ENCODE measurements around the gene TEX10. TPM values are rescaled to one million over a fixed set of nuclear protein-coding genes. Genes with fewer than 3 reads are reported as not detected.
"Not testable (repeated sequence)": the region's sequence is repeated elsewhere in the genome, so short reads cannot be mapped to it uniquely, and the experiment has no call there.

Gene TEX10
- polyA plus RNA-seq (2012; ENCODE audit: low read depth, missing spikeins): 18.6 TPM

- peak; percentile 75 for DNase-seq (ENCODE audit: insufficient read length, low spot score)
- TF ChIP-seq PAX5 (IDR thresholded peaks at IDR 0.05; ENCODE audit: insufficient read depth, low read length, severe bottlenecking) (peak; percentile 39), SPI1 (IDR thresholded peaks at IDR 0.05; ENCODE audit: low read depth, low read length) (no peak), TAF1 (IDR thresholded peaks at IDR 0.05; ENCODE audit: low read depth, low read length) (peak; percentile 45; the same call in 1 of the 2 replicates), POLR2AphosphoS5 (IDR thresholded peaks at IDR 0.05; ENCODE audit: low read depth, low read length) (peak; percentile 80), POLR2A (IDR thresholded peaks at IDR 0.05; ENCODE audit: low read depth, low read length) (peak; percentile 87), POU2F2 (IDR thresholded peaks at IDR 0.05; ENCODE audit: low read depth, low read length) (peak; percentile 54; the same call in 1 of the 2 replicates)
- peak; percentile 98 for FAIRE-seq
Measured at GRCh38 chr9:100352727-100353505, at the start of gene TEX10. TSS of gene TEX10 (minus strand) at chr9:100352942. CDS start at chr9:100349363, 3,579 bp downstream.

- no peak for TF ChIP-seq POU2F2 (IDR thresholded peaks at IDR 0.05; ENCODE audit: low read depth, low read length)
- FAIRE-seq (no peak), DNase-seq (ENCODE audit: insufficient read length, low spot score) (no peak)
Measured at GRCh38 chr9:100401042-100401441, 48.3 kb upstream of the TEX10 start.

- DNase-seq (ENCODE audit: insufficient read length, low spot score) (no peak), FAIRE-seq (no peak)
- TF ChIP-seq PAX5 (IDR thresholded peaks at IDR 0.05; ENCODE audit: insufficient read depth, low read length, severe bottlenecking) (no peak), TAF1 (IDR thresholded peaks at IDR 0.05; ENCODE audit: low read depth, low read length) (no peak), POU2F2 (IDR thresholded peaks at IDR 0.05; ENCODE audit: low read depth, low read length) (no peak)
Measured at GRCh38 chr9:100397529-100398266, 45.0 kb upstream of the TEX10 start.

GRCh38 chr9:100396769-100397168 is 44.0 kb upstream of the TEX10 start:
- FAIRE-seq: no peak
- DNase-seq (ENCODE audit: insufficient read length, low spot score): no peak
- TF ChIP-seq POLR2AphosphoS5 (IDR thresholded peaks at IDR 0.05; ENCODE audit: low read depth, low read length) (no peak), POU2F2 (IDR thresholded peaks at IDR 0.05; ENCODE audit: low read depth, low read length) (no peak), PAX5 (IDR thresholded peaks at IDR 0.05; ENCODE audit: insufficient read depth, low read length, severe bottlenecking) (no peak), TAF1 (IDR thresholded peaks at IDR 0.05; ENCODE audit: low read depth, low read length) (no peak), SPI1 (IDR thresholded peaks at IDR 0.05; ENCODE audit: low read depth, low read length) (no peak), POLR2A (IDR thresholded peaks at IDR 0.05; ENCODE audit: low read depth, low read length) (no peak)

GRCh38 chr9:100394816-100395215 is 42.1 kb upstream of the TEX10 start:
- no peak for DNase-seq (ENCODE audit: insufficient read length, low spot score)
- no peak for FAIRE-seq
- TF ChIP-seq POLR2AphosphoS5 (IDR thresholded peaks at IDR 0.05; ENCODE audit: low read depth, low read length): no peak
- TF ChIP-seq POLR2A (IDR thresholded peaks at IDR 0.05; ENCODE audit: low read depth, low read length): no peak
- TF ChIP-seq SPI1 (IDR thresholded peaks at IDR 0.05; ENCODE audit: low read depth, low read length): no peak
- no peak for TF ChIP-seq TAF1 (IDR thresholded peaks at IDR 0.05; ENCODE audit: low read depth, low read length)
- no peak for TF ChIP-seq POU2F2 (IDR thresholded peaks at IDR 0.05; ENCODE audit: low read depth, low read length)
- TF ChIP-seq PAX5 (IDR thresholded peaks at IDR 0.05; ENCODE audit: insufficient read depth, low read length, severe bottlenecking): no peak

GRCh38 chr9:100394032-100394695 is 41.4 kb upstream of the TEX10 start:
- DNase-seq (ENCODE audit: insufficient read length, low spot score) (no peak), FAIRE-seq (no peak)
- TF ChIP-seq POLR2A (IDR thresholded peaks at IDR 0.05; ENCODE audit: low read depth, low read length): no peak

- FAIRE-seq: not testable (repeated sequence)
Measured at GRCh38 chr9:100392989-100393388, 40.2 kb upstream of the TEX10 start.

GRCh38 chr9:100379862-100380261 is 27.1 kb upstream of the TEX10 start:
- TF ChIP-seq POLR2AphosphoS5 (IDR thresholded peaks at IDR 0.05; ENCODE audit: low read depth, low read length): no peak
- FAIRE-seq: no peak

More at GRCh38 chr9:100392989-100393388, 40.2 kb upstream of the TEX10 start:
- DNase-seq (ENCODE audit: insufficient read length, low spot score): not testable (repeated sequence)

GRCh38 chr9:100377015-100377414 is 24.3 kb upstream of the TEX10 start:
- DNase-seq (ENCODE audit: insufficient read length, low spot score) (no peak), FAIRE-seq (no peak)
- TF ChIP-seq PAX5 (IDR thresholded peaks at IDR 0.05; ENCODE audit: insufficient read depth, low read length, severe bottlenecking): no peak
- no peak for TF ChIP-seq SPI1 (IDR thresholded peaks at IDR 0.05; ENCODE audit: low read depth, low read length)
- TF ChIP-seq POU2F2 (IDR thresholded peaks at IDR 0.05; ENCODE audit: low read depth, low read length): no peak
- TF ChIP-seq POLR2AphosphoS5 (IDR thresholded peaks at IDR 0.05; ENCODE audit: low read depth, low read length): no peak
- TF ChIP-seq POLR2A (IDR thresholded peaks at IDR 0.05; ENCODE audit: low read depth, low read length): no peak
- TF ChIP-seq TAF1 (IDR thresholded peaks at IDR 0.05; ENCODE audit: low read depth, low read length): no peak

More at GRCh38 chr9:100379862-100380261, 27.1 kb upstream of the TEX10 start:
- DNase-seq (ENCODE audit: insufficient read length, low spot score): no peak

- DNase-seq (ENCODE audit: insufficient read length, low spot score) (no peak), FAIRE-seq (no peak)
- TF ChIP-seq POU2F2 (IDR thresholded peaks at IDR 0.05; ENCODE audit: low read depth, low read length) (no peak), TAF1 (IDR thresholded peaks at IDR 0.05; ENCODE audit: low read depth, low read length) (no peak), POLR2A (IDR thresholded peaks at IDR 0.05; ENCODE audit: low read depth, low read length) (no peak), PAX5 (IDR thresholded peaks at IDR 0.05; ENCODE audit: insufficient read depth, low read length, severe bottlenecking) (no peak), POLR2AphosphoS5 (IDR thresholded peaks at IDR 0.05; ENCODE audit: low read depth, low read length) (no peak), SPI1 (IDR thresholded peaks at IDR 0.05; ENCODE audit: low read depth, low read length) (no peak)
Measured at GRCh38 chr9:100375658-100376057, 22.9 kb upstream of the TEX10 start.

Data from GM12891 (cell line).